ENCODE data around the gene DPCD. TPM values are rescaled to one million over a fixed set of nuclear protein-coding genes. Genes with fewer than 3 reads are reported as not detected.

Gene DPCD
- total and polyA plus RNA-seq, 2 of the 8 experiments (the other 6 are each of a cell fraction or from before 2014, with no cell fraction given), result 21.2 to 31.4 TPM

GRCh38 chr10:101612872-101613271, 24.8 kb downstream of the DPCD start:
- FAIRE-seq, result no peak
- Histone ChIP-seq H4K20me1 (replicated peaks in 1 of 2; ENCODE audit: control insufficient read depth in 1 of 2, insufficient read depth in 2 of 2, low read length in 2 of 2) (peaks cover 0 to 1% of the 10 kb centered on the region in 2 experiments), H3K4me3 (ENCODE audit: extremely low read depth in 1 of 4, insufficient read depth in 2 of 4, low read depth in 3 of 4, low read length in 4 of 4) (no peak overlapping the region), H3K4me1 (replicated peaks in 1 of 4; ENCODE audit: control insufficient read depth in 3 of 4, insufficient read depth in 4 of 4, low read length in 3 of 4) (peaks cover 5 to 17% (median 13%) of the 10 kb centered on the region in 4 experiments), H4K91ac (replicated peaks; ENCODE audit: insufficient read length, low read length) (no peak overlapping the region), H3K18ac (ENCODE audit: extremely low read depth, low read length) (no peak overlapping the region; the same call in 1 of the 2 replicates), H2BK120ac (replicated peaks; ENCODE audit: low read depth, low read length) (no peak overlapping the region), H2AK5ac (ENCODE audit: low read depth, low read length) (no peak overlapping the region), H3K36me3 (ENCODE audit: control insufficient read depth in 2 of 4, insufficient read depth in 4 of 4, low read length in 3 of 4) (peaks cover 0 to 13% (median 3%) of the 10 kb centered on the region in 4 experiments; a peak in 5 of 8 replicates), H3K23ac (ENCODE audit: insufficient read length) (no peak overlapping the region), H3K9ac (replicated peaks in 1 of 4; ENCODE audit: extremely low read depth in 1 of 4, low read depth in 3 of 4, low read length in 3 of 4) (no peak overlapping the region), H4K8ac (ENCODE audit: extremely low read depth, insufficient read depth, low read length) (no peak overlapping the region), H2BK5ac (ENCODE audit: low read depth, low read length) (no peak overlapping the region), H3K4ac (replicated peaks; ENCODE audit: insufficient read length, low read depth, low read length) (no peak overlapping the region), H4K5ac (ENCODE audit: insufficient read length, low read depth, low read length) (no peak overlapping the region), H3K27ac (ENCODE audit: low read depth, low read length) (no peak overlapping the region), H3K27me3 (replicated peaks in 1 of 4; ENCODE audit: control insufficient read depth in 3 of 4, extremely low read depth in 1 of 4, insufficient read depth in 3 of 4, low read length in 3 of 4) (no peaks in the 10 kb centered on the region), H2AFZ (ENCODE audit: low read length) (no peak overlapping the region), H3K9me3 (ENCODE audit: insufficient read depth in 2 of 2, low read depth in 1 of 2, low read length in 1 of 2) (no peaks in the 10 kb centered on the region), H2BK15ac (ENCODE audit: low read length) (no peak overlapping the region), H3K79me2 (ENCODE audit: control insufficient read depth in 1 of 2, insufficient read depth in 2 of 2, low read length in 2 of 2) (no peaks in the 10 kb centered on the region), H3K4me2 (ENCODE audit: insufficient read depth in 1 of 2, low read depth in 2 of 2, low read length in 2 of 2) (no peak overlapping the region), H2BK20ac (ENCODE audit: low read length) (no peak overlapping the region), H3K23me2 (ENCODE audit: low read depth, low read length) (no peaks in the 10 kb centered on the region), H3K79me1 (ENCODE audit: low read depth, low read length) (no peaks in the 10 kb centered on the region; the same call in 1 of the 2 replicates), H3K14ac (ENCODE audit: insufficient read length) (no peak overlapping the region), H3K56ac (replicated peaks; ENCODE audit: insufficient read length, low read depth, low read length) (no peak overlapping the region), H2BK12ac (ENCODE audit: low read depth, low read length) (no peak overlapping the region)
- CTCF ChIA-PET (ENCODE audit: partially characterized antibody), result interaction anchor here (0.7 to 10.9 kb wide), 4 partner anchors 9 to 460 kb away, joined by 3 to 131 read pairs (median 12); no protein-coding TSS in a partner anchor
- WGBS, 2 experiments (ENCODE audit: extremely low coverage in 1 of 2, insufficient coverage in 1 of 2, insufficient read length in 1 of 2, insufficient replicate concordance in 2 of 2, low coverage in 1 of 2, low lambda C conversion rate in 2 of 2, missing lambda C conversion rate in 1 of 2), result 90% methylated on average over 10 of the region's 10 CpGs; no CpG with 5 or more reads in 1 of the 2 experiments
- DNase-seq (ENCODE audit: low read depth in 1 of 2, low spot score in 2 of 2), result no peak
- POLR2A ChIA-PET (ENCODE audit: partially characterized antibody), result interaction anchor here (0.8 to 3.0 kb wide), 2 partner anchors 8 to 26 kb away, joined by 3 to 8 read pairs; no protein-coding TSS in a partner anchor
- TF ChIP-seq POLR2AphosphoS5 (IDR thresholded peaks at IDR 0.05; ENCODE audit: low read depth, low read length), result no peak

All from H1 (cell line).